K562 (cell line): ENCODE measurements around the gene HEXIM1. TPM values are rescaled to one million over a fixed set of nuclear protein-coding genes. Genes with fewer than 3 reads are reported as not detected.

Experiments
- ERF ChIP-seq: fragments of 450-650 bp; formaldehyde crosslinking; IDR thresholded peaks from 2 replicates; pipeline ENCODE4 v1.4.0; 2020; ENCODE audit warnings: mild to moderate bottlenecking, mixed read lengths
- HMGN3 ChIP-seq: IDR thresholded peaks from 2 replicates; pipeline ENCODE4 v1.6.1; 2011; ENCODE audit warnings: borderline replicate concordance, low read depth, mild to moderate bottlenecking, mixed read lengths, low read length; ENCODE audit not compliant: insufficient read length; ENCODE audit errors: extremely low read depth
- HNRNPLL ChIP-seq: fragments of 200-400 bp; formaldehyde crosslinking; IDR thresholded peaks from 2 replicates; pipeline ENCODE4 v1.6.1; 2017; ENCODE audit warnings: low read length, low read depth, mild to moderate bottlenecking; ENCODE audit not compliant: poor library complexity, severe bottlenecking
- KAT7 ChIP-seq: sonication (generic); formaldehyde crosslinking; IDR thresholded peaks from 2 replicates; pipeline ENCODE4 v1.8.0; 2022; ENCODE audit warnings: missing genetic modification reagents, mild to moderate bottlenecking, borderline replicate concordance
- NBN ChIP-seq: fragments of 450-650 bp; IDR thresholded peaks from 2 replicates; pipeline ENCODE4 v1.6.1; 2016; ENCODE audit warnings: low read depth, mild to moderate bottlenecking
- SMAD3 ChIP-seq: fragments of 450-650 bp; formaldehyde crosslinking; conservative IDR thresholded peaks from 2 replicates; pipeline ENCODE4 v1.4.0; 2020; ENCODE audit warnings: mild to moderate bottlenecking
- SMARCC2 ChIP-seq: fragments of 450-650 bp; IDR thresholded peaks from 2 replicates; pipeline ENCODE4 v1.6.1; 2017; ENCODE audit warnings: antibody characterized with exemption, moderate library complexity, mild to moderate bottlenecking, low read depth
- TGIF2 ChIP-seq: sonication (generic); formaldehyde crosslinking; IDR thresholded peaks from 2 replicates; pipeline ENCODE4 v1.8.1; 2022; ENCODE audit warnings: mild to moderate bottlenecking, missing genetic modification reagents, moderate library complexity
- polyA plus RNA-seq, 8 experiments: library from polyadenylated mRNA; depleted of rRNA in 4 of 8; stranded (reverse) in 5 of 8; unstranded in 3 of 8; fragments of >200 nt; fragmentation: Nextera tagmentation in 2 of 8; fragmentation: Illumina TruSeq in 1 of 8; extraction: Ambion mirVana in 2 of 8; extraction: Trizol in 1 of 8; gene quantifications; 2 replicates each; pipeline versions ENCODE4 v1.2.1 to v1.2.3, GENCODE V29; 2011 to 2014; ENCODE audit warnings: inconsistent platforms in 1 of 8, missing spikeins in 1 of 8
- total RNA-seq, 7 experiments: library from RNA; depleted of rRNA in 6 of 7; stranded (reverse); fragments of >200 nt in 6 of 7; fragmentation: Illumina TruSeq in 2 of 7; extraction: Trizol in 2 of 7; gene quantifications; 2 replicates each; pipeline versions ENCODE4 v1.2.1 to v1.2.3, GENCODE V29; 2011 to 2021; ENCODE audit warnings: low replicate concordance in 1 of 7
- TF ChIP-seq, protein P1 (sequence below), 2 experiments: fragments of 450-650 bp; IDR thresholded peaks; 2 replicates each; pipeline ENCODE4 v1.6.1; 2016
- TF ChIP-seq, protein P2 (sequence below): IDR thresholded peaks from 2 replicates; pipeline ENCODE4 v1.6.1; 2011; ENCODE audit warnings: borderline replicate concordance, low read depth, mild to moderate bottlenecking, moderate library complexity, low read length; ENCODE audit not compliant: insufficient read depth, poor library complexity, severe bottlenecking
- TF ChIP-seq, protein P3 (sequence below): conservative IDR thresholded peaks from 2 replicates; pipeline ENCODE4 v1.6.1; 2011; ENCODE audit warnings: low read depth, mild to moderate bottlenecking, low read length; ENCODE audit not compliant: control insufficient read depth
- TF ChIP-seq, protein P4 (sequence below), 2 experiments: IDR thresholded peaks; 2 replicates each; pipeline ENCODE4 v1.6.1; 2011; ENCODE audit warnings: borderline replicate concordance in 1 of 2, control low read depth in 1 of 2, low read depth in 1 of 2, low read length in 1 of 2, mild to moderate bottlenecking in 1 of 2, mixed read lengths in 1 of 2, moderate library complexity in 1 of 2; ENCODE audit not compliant: insufficient read depth in 1 of 2, insufficient read length in 1 of 2, poor library complexity in 1 of 2, severe bottlenecking in 1 of 2; ENCODE audit errors: extremely low read depth in 1 of 2
- TF ChIP-seq, protein P5 (sequence below): fragments of 250-450 bp; sonication (Bioruptor Pico); IDR thresholded peaks from 2 replicates; pipeline ENCODE4 v1.4.0; 2020; ENCODE audit warnings: mild to moderate bottlenecking, moderate library complexity
- TF ChIP-seq, protein P6 (sequence below): sonication (generic); formaldehyde crosslinking; IDR thresholded peaks from 2 replicates; pipeline ENCODE4 v1.8.1; 2023; ENCODE audit warnings: mild to moderate bottlenecking, missing genetic modification reagents

Gene HEXIM1
- total and polyA plus RNA-seq, 9 of the 15 experiments (the other 6 are each of a cell fraction or from before 2014, with no cell fraction given): 1.4 to 28.3 (median 9.1) TPM

DNA sequence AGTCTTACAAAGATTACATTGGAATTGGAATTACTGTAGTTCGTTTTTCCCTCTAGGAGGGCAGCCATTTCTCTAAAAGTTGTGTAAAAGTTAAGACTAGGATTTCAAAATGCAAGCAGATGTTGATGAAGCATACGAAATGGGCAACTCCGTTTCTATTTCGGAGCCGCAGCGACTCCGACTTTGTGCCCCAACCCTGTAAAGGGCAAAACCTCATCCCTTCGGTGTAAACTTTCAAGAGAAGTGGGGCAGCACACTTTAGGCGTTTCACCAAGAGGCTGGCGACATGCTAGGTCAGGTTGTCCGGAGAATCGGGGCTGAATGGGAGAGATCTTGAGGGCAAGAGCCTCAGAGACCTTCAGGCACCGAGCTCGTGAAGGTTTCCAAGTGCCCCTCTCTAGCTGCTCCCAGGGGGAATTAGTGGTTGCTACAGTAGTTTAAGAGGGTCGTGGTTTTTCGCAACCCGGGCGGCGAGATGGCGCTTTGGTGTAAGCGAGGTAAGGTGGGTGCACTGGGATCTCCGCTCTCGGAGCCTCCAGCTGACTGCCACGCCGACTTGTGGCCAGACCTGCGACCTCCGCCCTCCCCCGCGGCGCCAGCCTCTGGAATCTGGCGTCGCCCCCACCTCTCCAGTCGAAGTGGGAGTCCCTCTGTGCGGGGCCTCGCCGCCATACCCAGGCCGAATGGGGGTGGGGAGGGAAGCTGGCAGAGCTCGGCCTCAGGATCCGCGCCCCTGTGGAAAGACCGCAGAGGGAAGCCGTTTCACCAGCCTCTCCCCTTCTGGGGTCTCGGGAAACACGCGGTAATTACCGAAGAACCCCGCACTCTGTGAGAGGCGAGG is 12.4 kb downstream of the HEXIM1 start (continued):
- TF ChIP-seq, protein P1, sequence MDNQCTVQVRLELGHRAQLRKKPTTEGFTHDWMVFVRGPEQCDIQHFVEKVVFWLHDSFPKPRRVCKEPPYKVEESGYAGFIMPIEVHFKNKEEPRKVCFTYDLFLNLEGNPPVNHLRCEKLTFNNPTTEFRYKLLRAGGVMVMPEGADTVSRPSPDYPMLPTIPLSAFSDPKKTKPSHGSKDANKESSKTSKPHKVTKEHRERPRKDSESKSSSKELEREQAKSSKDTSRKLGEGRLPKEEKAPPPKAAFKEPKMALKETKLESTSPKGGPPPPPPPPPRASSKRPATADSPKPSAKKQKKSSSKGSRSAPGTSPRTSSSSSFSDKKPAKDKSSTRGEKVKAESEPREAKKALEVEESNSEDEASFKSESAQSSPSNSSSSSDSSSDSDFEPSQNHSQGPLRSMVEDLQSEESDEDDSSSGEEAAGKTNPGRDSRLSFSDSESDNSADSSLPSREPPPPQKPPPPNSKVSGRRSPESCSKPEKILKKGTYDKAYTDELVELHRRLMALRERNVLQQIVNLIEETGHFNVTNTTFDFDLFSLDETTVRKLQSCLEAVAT (IDR thresholded peaks at IDR 0.05): peak in 1 of 2 experiments; percentile 71; a peak in 1 of 4 replicates
- TF ChIP-seq SMARCC2: 0 out of 2 replicates have a peak, but pooled peaks have one; percentile 41
- 0 out of 2 replicates have a peak, but pooled peaks have one; percentile 2 for TF ChIP-seq SMAD3 (CRISPR knock-in tag)
- no peak for TF ChIP-seq NBN
- TF ChIP-seq, protein P2, sequence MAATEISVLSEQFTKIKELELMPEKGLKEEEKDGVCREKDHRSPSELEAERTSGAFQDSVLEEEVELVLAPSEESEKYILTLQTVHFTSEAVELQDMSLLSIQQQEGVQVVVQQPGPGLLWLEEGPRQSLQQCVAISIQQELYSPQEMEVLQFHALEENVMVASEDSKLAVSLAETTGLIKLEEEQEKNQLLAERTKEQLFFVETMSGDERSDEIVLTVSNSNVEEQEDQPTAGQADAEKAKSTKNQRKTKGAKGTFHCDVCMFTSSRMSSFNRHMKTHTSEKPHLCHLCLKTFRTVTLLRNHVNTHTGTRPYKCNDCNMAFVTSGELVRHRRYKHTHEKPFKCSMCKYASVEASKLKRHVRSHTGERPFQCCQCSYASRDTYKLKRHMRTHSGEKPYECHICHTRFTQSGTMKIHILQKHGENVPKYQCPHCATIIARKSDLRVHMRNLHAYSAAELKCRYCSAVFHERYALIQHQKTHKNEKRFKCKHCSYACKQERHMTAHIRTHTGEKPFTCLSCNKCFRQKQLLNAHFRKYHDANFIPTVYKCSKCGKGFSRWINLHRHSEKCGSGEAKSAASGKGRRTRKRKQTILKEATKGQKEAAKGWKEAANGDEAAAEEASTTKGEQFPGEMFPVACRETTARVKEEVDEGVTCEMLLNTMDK: peak; percentile 18
- 0 out of 2 replicates have a peak, but pooled peaks have one; percentile 7 for TF ChIP-seq TGIF2
- TF ChIP-seq KAT7: peak; percentile 88; the same call in 1 of the 2 replicates
- peak; percentile 36 for TF ChIP-seq HNRNPLL
- 0 out of 2 replicates have a peak, but pooled peaks have one; percentile 53 for TF ChIP-seq ERF (CRISPR knock-in tag)
- TF ChIP-seq, protein P3, sequence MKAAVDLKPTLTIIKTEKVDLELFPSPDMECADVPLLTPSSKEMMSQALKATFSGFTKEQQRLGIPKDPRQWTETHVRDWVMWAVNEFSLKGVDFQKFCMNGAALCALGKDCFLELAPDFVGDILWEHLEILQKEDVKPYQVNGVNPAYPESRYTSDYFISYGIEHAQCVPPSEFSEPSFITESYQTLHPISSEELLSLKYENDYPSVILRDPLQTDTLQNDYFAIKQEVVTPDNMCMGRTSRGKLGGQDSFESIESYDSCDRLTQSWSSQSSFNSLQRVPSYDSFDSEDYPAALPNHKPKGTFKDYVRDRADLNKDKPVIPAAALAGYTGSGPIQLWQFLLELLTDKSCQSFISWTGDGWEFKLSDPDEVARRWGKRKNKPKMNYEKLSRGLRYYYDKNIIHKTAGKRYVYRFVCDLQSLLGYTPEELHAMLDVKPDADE: peak; percentile 73
- TF ChIP-seq HMGN3: peak; percentile 63
- TF ChIP-seq, protein P4, sequence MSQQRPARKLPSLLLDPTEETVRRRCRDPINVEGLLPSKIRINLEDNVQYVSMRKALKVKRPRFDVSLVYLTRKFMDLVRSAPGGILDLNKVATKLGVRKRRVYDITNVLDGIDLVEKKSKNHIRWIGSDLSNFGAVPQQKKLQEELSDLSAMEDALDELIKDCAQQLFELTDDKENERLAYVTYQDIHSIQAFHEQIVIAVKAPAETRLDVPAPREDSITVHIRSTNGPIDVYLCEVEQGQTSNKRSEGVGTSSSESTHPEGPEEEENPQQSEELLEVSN (IDR thresholded peaks at IDR 0.05; ENCODE audit: borderline replicate concordance in 1 of 2, extremely low read depth in 1 of 2, insufficient read depth in 1 of 2, insufficient read length in 1 of 2, low read depth in 1 of 2, low read length in 1 of 2, poor library complexity in 1 of 2, severe bottlenecking in 1 of 2): peak; percentile 2 to 35
- TF ChIP-seq, protein P5, sequence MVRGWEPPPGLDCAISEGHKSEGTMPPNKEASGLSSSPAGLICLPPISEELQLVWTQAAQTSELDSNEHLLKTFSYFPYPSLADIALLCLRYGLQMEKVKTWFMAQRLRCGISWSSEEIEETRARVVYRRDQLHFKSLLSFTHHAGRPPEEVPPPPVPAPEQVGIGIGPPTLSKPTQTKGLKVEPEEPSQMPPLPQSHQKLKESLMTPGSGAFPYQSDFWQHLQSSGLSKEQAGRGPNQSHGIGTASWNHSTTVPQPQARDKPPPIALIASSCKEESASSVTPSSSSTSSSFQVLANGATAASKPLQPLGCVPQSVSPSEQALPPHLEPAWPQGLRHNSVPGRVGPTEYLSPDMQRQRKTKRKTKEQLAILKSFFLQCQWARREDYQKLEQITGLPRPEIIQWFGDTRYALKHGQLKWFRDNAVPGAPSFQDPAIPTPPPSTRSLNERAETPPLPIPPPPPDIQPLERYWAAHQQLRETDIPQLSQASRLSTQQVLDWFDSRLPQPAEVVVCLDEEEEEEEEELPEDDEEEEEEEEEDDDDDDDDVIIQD (CRISPR knock-in tag): 0 out of 2 replicates have a peak, but pooled peaks have one; percentile 5
- TF ChIP-seq, protein P6, sequence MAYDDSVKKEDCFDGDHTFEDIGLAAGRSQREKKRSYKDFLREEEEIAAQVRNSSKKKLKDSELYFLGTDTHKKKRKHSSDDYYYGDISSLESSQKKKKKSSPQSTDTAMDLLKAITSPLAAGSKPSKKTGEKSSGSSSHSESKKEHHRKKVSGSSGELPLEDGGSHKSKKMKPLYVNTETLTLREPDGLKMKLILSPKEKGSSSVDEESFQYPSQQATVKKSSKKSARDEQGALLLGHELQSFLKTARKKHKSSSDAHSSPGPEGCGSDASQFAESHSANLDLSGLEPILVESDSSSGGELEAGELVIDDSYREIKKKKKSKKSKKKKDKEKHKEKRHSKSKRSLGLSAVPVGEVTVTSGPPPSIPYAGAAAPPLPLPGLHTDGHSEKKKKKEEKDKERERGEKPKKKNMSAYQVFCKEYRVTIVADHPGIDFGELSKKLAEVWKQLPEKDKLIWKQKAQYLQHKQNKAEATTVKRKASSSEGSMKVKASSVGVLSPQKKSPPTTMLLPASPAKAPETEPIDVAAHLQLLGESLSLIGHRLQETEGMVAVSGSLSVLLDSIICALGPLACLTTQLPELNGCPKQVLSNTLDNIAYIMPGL (CRISPR knock-in tag): 0 out of 2 replicates have a peak, but pooled peaks have one; percentile 85
